VCaP (cell line): Measurements from ENCODE around the gene PTPRCAP.
A peak's percentile ranks its signal among the peaks of the same experiment; 100 is the strongest.

Experiments used
- H3K27ac ChIP-seq: fragments of 450-650 bp; 2 replicates; pipeline ENCODE4 v1.5.1; 2017
- TF ChIP-seq, protein P1 (sequence below): fragments of 450-650 bp; conservative IDR thresholded peaks from 2 replicates; pipeline ENCODE4 v1.5.1; 2017; ENCODE audit warnings: mild to moderate bottlenecking, moderate library complexity

Gene PTPRCAP

DNA sequence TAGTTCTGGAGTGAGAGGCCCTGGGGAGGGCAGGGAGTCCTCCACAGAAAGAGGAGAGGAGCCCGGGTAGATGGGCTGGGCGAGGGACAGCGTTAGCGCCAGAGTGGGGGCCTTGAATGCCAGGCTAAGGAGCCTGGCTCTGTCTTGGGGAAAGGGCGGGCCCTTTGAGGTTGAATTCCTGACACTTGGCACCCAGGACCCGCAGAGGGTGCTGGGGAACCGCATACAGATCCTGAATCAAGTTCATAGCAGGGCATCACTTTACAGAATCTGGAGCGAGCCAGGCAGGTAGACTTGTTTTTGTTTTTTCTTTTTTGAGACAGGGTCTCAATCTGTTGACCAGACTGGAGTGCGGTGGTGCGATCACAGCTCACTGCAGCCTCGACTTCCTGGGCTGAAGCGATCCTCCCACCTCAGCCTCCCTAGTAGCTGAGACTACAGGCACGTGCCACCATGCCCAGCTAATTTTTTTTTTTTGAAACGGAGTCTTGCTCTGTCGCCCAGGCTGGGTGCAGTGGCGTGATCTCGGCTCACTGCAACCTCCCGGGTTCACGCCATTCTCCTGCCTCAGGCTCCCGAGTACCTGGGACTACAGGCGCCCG is 16.0 kb downstream of the PTPRCAP start:
- H3K27ac ChIP-seq = peak overlapping the region; percentile 97
- TF ChIP-seq, protein P1, sequence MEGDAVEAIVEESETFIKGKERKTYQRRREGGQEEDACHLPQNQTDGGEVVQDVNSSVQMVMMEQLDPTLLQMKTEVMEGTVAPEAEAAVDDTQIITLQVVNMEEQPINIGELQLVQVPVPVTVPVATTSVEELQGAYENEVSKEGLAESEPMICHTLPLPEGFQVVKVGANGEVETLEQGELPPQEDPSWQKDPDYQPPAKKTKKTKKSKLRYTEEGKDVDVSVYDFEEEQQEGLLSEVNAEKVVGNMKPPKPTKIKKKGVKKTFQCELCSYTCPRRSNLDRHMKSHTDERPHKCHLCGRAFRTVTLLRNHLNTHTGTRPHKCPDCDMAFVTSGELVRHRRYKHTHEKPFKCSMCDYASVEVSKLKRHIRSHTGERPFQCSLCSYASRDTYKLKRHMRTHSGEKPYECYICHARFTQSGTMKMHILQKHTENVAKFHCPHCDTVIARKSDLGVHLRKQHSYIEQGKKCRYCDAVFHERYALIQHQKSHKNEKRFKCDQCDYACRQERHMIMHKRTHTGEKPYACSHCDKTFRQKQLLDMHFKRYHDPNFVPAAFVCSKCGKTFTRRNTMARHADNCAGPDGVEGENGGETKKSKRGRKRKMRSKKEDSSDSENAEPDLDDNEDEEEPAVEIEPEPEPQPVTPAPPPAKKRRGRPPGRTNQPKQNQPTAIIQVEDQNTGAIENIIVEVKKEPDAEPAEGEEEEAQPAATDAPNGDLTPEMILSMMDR = peak; percentile 22; the same call in 1 of the 2 replicates

DNA sequence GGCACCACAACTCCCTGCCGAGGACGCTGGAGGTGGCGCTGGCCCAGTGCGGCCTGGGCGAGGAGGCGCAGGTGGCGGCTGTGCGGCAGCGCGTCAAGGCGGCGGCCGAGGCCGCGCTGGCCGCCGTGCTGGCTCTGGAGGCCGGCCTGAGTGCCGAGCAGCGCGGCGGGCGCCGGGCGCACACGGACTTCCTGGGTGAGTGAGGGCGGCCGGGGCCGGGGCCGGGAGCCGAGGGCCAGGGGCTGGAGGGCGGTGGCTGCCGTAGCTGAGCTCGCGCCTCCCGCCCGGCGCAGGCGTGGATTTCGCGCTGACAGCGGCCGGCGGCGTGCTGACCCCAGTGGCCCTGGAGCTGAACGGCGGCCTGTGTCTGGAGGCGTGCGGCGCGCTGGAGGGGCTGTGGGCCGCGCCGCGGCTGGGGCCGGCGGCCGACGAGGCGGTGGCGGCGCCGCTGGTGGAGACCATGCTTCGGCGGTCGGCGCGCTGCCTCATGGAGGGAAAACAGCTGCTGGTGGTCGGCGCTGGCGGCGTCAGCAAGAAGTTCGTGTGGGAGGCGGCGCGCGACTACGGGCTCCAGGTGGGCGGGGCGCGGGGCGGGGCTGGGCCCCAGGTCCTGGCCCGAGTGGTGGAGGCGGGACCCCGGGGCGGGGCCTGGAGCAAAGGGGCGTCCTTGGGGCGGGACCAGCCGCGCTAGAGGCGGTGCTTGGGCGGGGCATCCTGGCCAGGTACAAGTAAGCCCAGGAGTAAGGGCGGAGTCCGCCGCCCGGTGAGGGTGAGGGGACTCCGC is 16.6 kb downstream of the PTPRCAP start:
- TF ChIP-seq, protein P1 = peak; percentile 35
- H3K27ac ChIP-seq = peak overlapping the region; percentile 97

DNA sequence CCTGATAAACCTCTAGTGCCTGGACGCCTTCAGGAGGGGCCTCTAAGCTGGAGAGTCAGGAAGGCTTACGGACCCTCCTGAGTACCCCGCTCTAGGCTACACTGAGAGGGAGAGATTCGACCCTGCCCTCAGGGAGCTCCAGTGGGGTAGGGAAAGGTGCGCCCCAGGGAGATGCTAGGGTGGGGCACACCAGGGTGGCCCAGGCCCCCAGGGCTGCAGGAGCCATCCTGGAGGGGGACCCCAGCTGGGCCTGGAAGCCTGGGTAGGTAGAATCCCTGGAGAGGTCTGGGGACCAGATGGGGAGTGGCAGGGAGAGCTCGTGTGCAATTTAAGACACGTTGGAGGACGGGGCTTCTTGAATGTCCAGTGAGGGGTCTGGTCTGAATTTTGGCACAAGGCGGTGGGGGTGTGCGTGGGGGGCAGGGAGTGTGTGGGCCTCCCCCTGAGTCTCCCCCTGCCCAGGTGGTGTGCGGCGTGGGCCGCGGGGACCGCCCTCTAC is 17.3 kb downstream of the PTPRCAP start:
- H3K27ac ChIP-seq = peak overlapping the region; percentile 97

DNA sequence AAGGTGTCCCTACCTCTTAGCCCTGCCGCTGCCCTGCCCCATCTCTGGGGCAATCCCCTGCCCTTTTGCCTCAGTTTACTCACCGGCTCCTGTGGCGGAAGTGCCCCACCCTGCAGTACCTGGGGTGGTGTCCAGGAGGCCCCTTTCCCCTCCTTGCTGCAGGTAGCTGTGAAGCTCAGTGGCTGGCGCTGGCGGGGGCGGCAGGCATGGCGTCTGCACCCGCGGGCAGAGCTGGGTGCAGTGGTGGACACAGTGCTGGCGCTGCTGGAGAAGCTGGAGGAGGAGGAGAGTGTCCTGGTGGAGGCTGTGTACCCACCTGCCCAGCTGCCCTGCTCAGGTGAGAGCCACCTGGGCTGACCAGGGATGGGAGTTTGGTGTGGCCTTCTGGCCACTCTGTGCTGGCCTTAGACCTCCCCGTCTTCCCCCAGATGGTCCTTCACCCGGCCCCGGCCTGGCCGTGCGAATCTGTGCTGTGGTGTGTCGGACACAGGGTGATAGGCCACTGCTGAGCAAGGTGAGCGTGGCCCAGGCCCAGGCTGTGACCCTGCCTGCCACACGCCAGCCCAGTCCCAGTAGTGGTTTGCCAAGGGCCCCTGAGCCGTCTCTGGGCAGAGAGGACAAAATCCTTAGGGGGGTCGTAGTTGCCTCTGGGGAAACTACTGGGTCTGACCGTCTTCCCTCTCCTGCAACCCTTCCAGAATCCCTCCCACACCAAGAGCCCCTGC is 18.0 kb downstream of the PTPRCAP start:
- TF ChIP-seq, protein P1 = no peak
- H3K27ac ChIP-seq = peak overlapping the region; percentile 97

More for the DNA sequence above, 17.3 kb downstream of the PTPRCAP start:
- TF ChIP-seq, protein P1 = no peak

DNA sequence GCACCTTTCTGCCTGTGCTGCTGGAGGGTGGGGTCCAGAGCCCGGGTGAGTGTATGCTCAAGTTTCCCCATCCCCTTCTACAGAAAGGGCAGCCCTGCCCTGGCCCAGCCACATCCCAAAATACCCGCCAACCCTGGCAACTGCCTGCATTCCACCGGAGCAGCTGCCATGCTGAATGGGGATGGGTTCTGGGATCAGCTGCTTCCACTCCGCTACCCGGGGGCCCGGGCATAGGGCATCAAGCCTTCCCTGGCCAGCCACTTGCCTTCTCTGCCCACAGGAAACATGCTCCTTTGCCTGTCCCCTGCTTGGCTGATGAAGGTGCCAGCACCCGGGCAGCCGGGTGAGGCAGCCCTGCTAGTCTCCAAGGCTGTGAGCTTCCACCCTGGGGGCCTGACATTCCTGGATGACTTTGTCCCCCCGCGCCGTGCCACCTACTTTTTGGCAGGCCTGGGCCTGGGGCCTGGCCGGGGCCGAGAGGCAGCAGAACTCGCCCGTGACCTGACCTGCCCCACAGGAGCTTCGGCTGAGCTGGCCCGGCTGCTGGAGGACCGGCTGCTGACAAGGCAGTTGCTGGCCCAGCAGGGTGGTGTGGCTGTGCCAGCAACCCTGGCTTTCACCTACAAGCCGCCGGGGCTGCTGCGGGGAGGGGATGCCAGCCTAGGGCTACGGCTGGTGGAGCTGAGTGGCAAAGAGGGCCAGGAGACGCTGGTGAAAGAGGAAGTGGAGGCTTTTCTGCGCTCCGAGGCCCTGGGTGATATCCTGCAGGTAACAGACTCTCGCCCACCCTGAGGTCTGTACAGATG is 18.8 kb downstream of the PTPRCAP start:
- TF ChIP-seq, protein P1 = no peak
- H3K27ac ChIP-seq = peak overlapping the region; percentile 97

DNA sequence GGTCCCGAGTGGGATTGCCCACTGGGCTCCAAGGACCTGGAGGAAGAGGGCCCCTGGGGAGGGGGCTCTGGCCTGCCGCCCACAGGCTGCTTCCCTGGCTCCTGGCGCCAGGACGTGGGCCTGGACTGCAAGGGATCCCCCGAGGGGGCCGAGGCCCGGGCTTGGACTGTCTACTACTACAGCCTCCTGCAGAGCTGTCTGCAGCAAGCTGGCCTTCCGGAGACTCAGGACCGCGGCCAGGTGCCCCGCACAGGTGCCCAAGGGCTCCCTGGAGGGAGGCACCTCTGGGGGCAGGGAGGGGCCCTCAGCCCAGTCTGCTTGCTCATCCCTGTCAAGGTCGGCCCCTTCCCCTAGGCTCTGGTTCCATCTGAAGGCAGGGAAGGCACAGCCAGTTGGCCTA is 20.1 kb downstream of the PTPRCAP start:
- no peak overlapping the region for H3K27ac ChIP-seq
- TF ChIP-seq, protein P1 = no peak
